Measurements from ENCODE around the gene DNASE1L1. TPM values are rescaled to one million over a fixed set of nuclear protein-coding genes. Genes with fewer than 3 reads are reported as not detected.

The DNASE1L1 gene
- total RNA-seq, 1 experiment from 2014 or later = 29.8 TPM

- CTCF ChIA-PET = interaction anchor here (1.2 kb wide), 1 partner anchor 11 kb away, joined by 3 read pairs; no protein-coding TSS in a partner anchor
- POLR2A ChIA-PET (ENCODE audit: unreplicated experiment) = no interaction called here
- 0 out of 2 replicates have a peak, but pooled peaks cover 8% of the 10 kb centered on the region for H3K4me1 ChIP-seq (ENCODE audit: insufficient read depth, low read length)
Measured at GRCh38 chrX:154384284-154384892, 24.7 kb downstream of the DNASE1L1 start.

GRCh38 chrX:154383359-154384283, 25.4 kb downstream of the DNASE1L1 start:
- TF ChIP-seq, protein P1, sequence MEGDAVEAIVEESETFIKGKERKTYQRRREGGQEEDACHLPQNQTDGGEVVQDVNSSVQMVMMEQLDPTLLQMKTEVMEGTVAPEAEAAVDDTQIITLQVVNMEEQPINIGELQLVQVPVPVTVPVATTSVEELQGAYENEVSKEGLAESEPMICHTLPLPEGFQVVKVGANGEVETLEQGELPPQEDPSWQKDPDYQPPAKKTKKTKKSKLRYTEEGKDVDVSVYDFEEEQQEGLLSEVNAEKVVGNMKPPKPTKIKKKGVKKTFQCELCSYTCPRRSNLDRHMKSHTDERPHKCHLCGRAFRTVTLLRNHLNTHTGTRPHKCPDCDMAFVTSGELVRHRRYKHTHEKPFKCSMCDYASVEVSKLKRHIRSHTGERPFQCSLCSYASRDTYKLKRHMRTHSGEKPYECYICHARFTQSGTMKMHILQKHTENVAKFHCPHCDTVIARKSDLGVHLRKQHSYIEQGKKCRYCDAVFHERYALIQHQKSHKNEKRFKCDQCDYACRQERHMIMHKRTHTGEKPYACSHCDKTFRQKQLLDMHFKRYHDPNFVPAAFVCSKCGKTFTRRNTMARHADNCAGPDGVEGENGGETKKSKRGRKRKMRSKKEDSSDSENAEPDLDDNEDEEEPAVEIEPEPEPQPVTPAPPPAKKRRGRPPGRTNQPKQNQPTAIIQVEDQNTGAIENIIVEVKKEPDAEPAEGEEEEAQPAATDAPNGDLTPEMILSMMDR (conservative IDR thresholded peaks at IDR 0.05; ENCODE audit: low read depth, low read length) = no peak
- TF ChIP-seq EZH2phosphoT487 (IDR thresholded peaks at IDR 0.05; ENCODE audit: borderline replicate concordance, low read length) = no peak
- no peak for TF ChIP-seq EZH2 (IDR thresholded peaks at IDR 0.05; ENCODE audit: low read length, unreplicated experiment)
- Histone ChIP-seq H3K4me3 (ENCODE audit: low read length) (no peak overlapping the region), H3K27me3 (ENCODE audit: low read length) (no peaks in the 10 kb centered on the region), H3K9ac (ENCODE audit: low read length) (no peak overlapping the region), H3K36me3 (ENCODE audit: low read depth, low read length) (no peaks in the 10 kb centered on the region; the same call in 1 of the 2 replicates), H3F3A (ENCODE audit: low read length, unreplicated experiment) (no peaks in the 10 kb centered on the region), H3K79me2 (ENCODE audit: low read length) (peaks cover 19% of the 10 kb centered on the region), H3K4me1 (ENCODE audit: insufficient read depth, low read length) (0 out of 2 replicates have a peak, but pooled peaks cover 8% of the 10 kb centered on the region), H3K9me3 (ENCODE audit: low read length) (no peaks in the 10 kb centered on the region), H2AFZ (ENCODE audit: low read length) (no peak overlapping the region), H4K20me1 (ENCODE audit: low read length) (peaks cover 5% of the 10 kb centered on the region; the same call in 1 of the 2 replicates), H3K4me2 (ENCODE audit: low read length) (no peak overlapping the region), H3K9me2 (replicated peaks; ENCODE audit: low read length) (no peaks in the 10 kb centered on the region), H3K27ac (ENCODE audit: low read length) (no peak overlapping the region)
- POLR2A ChIA-PET (ENCODE audit: unreplicated experiment) = no interaction called here
- intact Hi-C loops (cut with micrococcal nuclease) = no loop called here
- BruUV-seq (replicated peaks) = no TSS peak
- DNase-seq (no peak), ATAC-seq (no peak)
- CTCF ChIA-PET = interaction anchor here (1.2 kb wide), 1 partner anchor 10 kb away, joined by 3 read pairs; no protein-coding TSS in a partner anchor

More at GRCh38 chrX:154384284-154384892, 24.7 kb downstream of the DNASE1L1 start:
- intact Hi-C loops (cut with micrococcal nuclease) = no loop called here
- H3K9me2 ChIP-seq (replicated peaks; ENCODE audit: low read length) = no peaks in the 10 kb centered on the region
- TF ChIP-seq EZH2 (IDR thresholded peaks at IDR 0.05; ENCODE audit: low read length, unreplicated experiment) (no peak), EZH2phosphoT487 (IDR thresholded peaks at IDR 0.05; ENCODE audit: borderline replicate concordance, low read length) (no peak)
- TF ChIP-seq, protein P1 (conservative IDR thresholded peaks at IDR 0.05; ENCODE audit: low read depth, low read length) = peak; percentile 50
- H3K36me3 ChIP-seq (ENCODE audit: low read depth, low read length) = no peaks in the 10 kb centered on the region; the same call in 1 of the 2 replicates
- no peak for DNase-seq
- no peaks in the 10 kb centered on the region for H3K9me3 ChIP-seq (ENCODE audit: low read length)
- ATAC-seq = no peak
- no peak overlapping the region for H3K4me3 ChIP-seq (ENCODE audit: low read length)
- peaks cover 5% of the 10 kb centered on the region; the same call in 1 of the 2 replicates for H4K20me1 ChIP-seq (ENCODE audit: low read length)
- H3K27me3 ChIP-seq (ENCODE audit: low read length) = no peaks in the 10 kb centered on the region
- H3K4me2 ChIP-seq (ENCODE audit: low read length) = no peak overlapping the region
- no peak overlapping the region for H3K27ac ChIP-seq (ENCODE audit: low read length)
- no peaks in the 10 kb centered on the region for H3F3A ChIP-seq (ENCODE audit: low read length, unreplicated experiment)
- BruUV-seq (replicated peaks) = no TSS peak
- H2AFZ ChIP-seq (ENCODE audit: low read length) = no peak overlapping the region
- peaks cover 16% of the 10 kb centered on the region for H3K79me2 ChIP-seq (ENCODE audit: low read length)
- H3K9ac ChIP-seq (ENCODE audit: low read length) = no peak overlapping the region
